GM18873 (cell line): Measurements from ENCODE around the gene ZNF487.
A peak's percentile ranks its signal among the peaks of the same experiment; 100 is the strongest.
"Not testable (repeated sequence)": the region's sequence is repeated elsewhere in the genome, so short reads cannot be mapped to it uniquely, and the experiment has no call there.

Experiments
- ATAC-seq: cut with Tn5 transposase; IDR thresholded peaks from one replicate; pipeline ENCODE4 v1.9.1; 2021; ENCODE audit warnings: mild to moderate bottlenecking, moderate library complexity, moderate number of reproducible peaks; ENCODE audit not compliant: unreplicated experiment, low FRiP score

Gene ZNF487

GRCh38 chr10:43430926-43431663 lies 5.8 kb upstream of the ZNF487 start:
- ATAC-seq = no peak

GRCh38 chr10:43437141-43437870 lies 395 bp downstream of the ZNF487 start:
- no peak for ATAC-seq

GRCh38 chr10:43440463-43441134 lies 3.7 kb downstream of the ZNF487 start:
- no peak for ATAC-seq

- ATAC-seq = no peak
These were observed 7.4 kb downstream of the ZNF487 start for GRCh38 chr10:43444323-43444722.

DNA sequence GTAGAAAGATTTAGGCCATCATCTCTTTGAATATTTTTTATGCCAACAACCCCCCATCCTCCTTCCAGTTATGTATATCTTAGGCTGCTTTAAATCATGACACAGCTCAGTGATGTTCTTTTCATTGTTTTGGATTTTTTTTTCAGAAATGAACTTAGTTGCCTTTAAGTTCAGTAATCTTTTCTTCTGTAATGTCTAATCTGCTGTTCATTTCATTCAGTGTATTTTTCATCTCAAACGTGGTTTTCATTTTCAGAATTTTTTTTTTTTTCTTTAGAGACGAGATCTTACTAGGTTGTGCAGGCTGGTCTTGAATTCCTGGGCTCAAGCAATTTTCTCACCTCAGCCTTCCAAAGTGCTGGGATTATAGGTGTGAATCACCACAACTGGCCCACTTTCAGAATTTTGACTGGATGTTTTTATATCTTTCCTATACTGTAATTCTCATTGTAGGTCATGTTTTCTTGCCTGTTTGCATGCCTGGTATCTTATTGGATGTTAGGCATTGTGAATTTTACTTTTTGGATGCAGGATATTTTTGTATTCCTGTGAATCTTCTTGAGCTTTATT lies 8.1 kb downstream of the ZNF487 start:
- no peak for ATAC-seq

DNA sequence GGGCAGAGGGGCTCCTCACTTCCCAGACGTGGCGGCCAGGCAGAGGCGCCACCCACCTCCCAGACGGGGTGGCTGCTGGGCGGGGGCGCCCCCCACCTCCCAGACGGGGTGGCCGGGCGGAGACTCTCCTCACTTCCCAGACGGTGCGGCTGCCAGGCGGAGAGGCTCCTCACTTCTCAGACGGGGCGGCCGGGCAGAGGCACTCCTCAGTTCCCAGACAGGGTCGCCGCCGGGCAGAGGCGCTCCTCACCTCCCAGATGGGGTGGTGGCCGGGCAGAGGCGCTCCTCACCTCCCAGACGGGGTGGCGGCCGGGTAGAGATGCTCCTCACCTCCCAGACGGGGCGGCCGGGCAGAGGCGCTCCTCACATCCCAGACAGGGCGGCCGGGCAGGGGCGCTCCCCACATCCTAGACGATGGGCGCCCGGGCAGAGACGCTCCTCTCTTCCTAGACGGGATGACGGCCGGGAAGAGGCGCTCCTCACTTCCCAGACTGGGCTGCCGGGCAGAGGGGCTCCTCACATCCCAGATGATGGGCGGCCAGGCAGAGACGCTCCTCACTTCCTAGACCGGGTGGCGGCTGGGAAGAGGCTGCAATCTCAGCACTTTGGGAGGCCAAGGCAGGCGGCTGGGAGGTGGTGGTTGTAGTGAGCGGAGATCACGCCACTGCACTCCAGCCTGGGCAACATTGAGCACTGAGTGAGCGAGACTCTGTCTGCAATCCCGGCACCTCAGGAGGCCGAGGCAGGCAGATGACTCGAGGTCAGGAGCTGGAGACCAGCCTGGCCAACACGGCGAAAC lies 9.5 kb downstream of the ZNF487 start:
- ATAC-seq = not testable (repeated sequence)

- no peak for ATAC-seq
These were observed 11.8 kb downstream of the ZNF487 start for GRCh38 chr10:43448742-43449141.

- no peak for ATAC-seq
These were observed 15.5 kb downstream of the ZNF487 start for GRCh38 chr10:43452356-43452914.

- ATAC-seq = peak; percentile 22
These were observed 16.4 kb downstream of the ZNF487 start for GRCh38 chr10:43453266-43453831.

GRCh38 chr10:43454025-43454424 lies 17.1 kb downstream of the ZNF487 start:
- not testable (repeated sequence) for ATAC-seq

DNA sequence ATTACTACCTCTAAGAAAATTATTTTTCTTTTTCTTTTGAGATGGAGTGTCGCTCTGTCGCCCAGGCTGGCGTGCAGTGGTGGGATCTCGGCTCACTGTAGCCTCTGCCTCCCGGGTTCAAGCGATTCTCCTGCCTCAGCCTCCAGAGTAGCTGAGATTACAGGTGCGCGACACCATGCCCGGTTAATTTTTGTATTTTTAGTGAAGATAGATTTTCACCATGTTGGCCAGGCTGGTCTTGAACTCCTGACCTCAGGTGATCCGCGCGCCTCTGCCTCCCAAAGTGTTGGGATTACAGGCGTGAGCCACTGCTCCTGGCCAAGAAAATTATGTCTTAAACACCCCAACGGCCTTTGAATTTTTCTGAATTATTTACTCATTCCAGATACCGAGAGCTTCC lies 19.6 kb downstream of the ZNF487 start:
- ATAC-seq = not testable (repeated sequence)

DNA sequence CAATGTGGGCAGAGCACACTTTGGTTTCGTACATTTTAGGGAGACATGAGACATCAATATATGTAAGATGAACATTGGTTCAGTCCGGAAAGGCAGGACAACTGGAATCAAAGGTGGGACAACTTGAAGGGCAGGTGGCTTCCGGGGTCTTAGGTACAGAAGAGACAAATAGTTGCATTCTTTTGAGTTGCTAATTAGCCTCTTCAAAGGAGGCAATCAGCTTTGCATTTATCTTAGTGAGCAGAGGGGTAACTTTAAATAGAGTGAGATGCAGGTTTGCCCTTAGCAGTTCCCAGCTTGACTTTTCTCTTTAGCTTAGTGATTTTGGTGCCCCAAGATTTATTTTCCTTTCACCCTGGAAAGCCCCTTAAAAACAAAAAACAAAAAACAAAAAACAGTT lies 21.3 kb downstream of the ZNF487 start:
- ATAC-seq = no peak

DNA sequence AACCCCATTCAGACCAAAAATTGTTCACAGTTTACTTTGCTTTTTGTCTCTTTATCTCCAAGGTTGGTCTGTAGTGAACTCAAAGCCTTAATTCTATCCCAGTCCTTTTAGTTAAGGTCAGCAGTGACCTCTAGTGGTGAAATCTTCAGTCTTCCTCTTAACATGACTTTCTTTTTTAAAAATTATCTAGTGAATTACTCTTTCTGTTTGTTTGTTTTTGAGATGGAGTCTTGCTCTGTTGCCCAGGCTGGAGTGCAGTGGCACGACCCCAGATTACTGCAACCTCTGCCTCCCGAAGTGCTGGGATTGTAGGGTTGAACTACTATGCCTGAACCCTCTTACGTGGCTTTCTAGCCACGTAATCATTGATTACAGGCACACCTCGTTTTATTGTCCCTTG lies 25.0 kb downstream of the ZNF487 start:
- no peak for ATAC-seq

GRCh38 chr10:43465086-43465735 lies 28.3 kb downstream of the ZNF487 start:
- not testable (repeated sequence) for ATAC-seq

GRCh38 chr10:43465736-43466120 lies 28.8 kb downstream of the ZNF487 start:
- not testable (repeated sequence) for ATAC-seq

- no peak for ATAC-seq
These were observed 34.2 kb downstream of the ZNF487 start for GRCh38 chr10:43471146-43471545.

GRCh38 chr10:43471935-43472720 lies 35.2 kb downstream of the ZNF487 start:
- no peak for ATAC-seq

- ATAC-seq = no peak
These were observed 42.4 kb downstream of the ZNF487 start for GRCh38 chr10:43479275-43479674.
